Ishikawa (cell line): ENCODE results near the gene PLPP3.

Experiments
- CEBPB ChIP-seq: IDR thresholded peaks from 2 replicates; pipeline ENCODE4 v1.6.1; 2012
- CREB1 ChIP-seq: IDR thresholded peaks from 2 replicates; pipeline ENCODE4 v1.6.1; 2012; ENCODE audit warnings: low read depth
- EGR1 ChIP-seq: IDR thresholded peaks from 2 replicates; pipeline ENCODE4 v1.6.1; 2012
- EP300 ChIP-seq: IDR thresholded peaks from 2 replicates; pipeline ENCODE4 v1.6.1; 2012; ENCODE audit warnings: borderline replicate concordance
- FOXM1 ChIP-seq: IDR thresholded peaks from 2 replicates; pipeline ENCODE4 v1.6.1; 2012; ENCODE audit warnings: low read depth, borderline replicate concordance
- MAX ChIP-seq: IDR thresholded peaks from 2 replicates; pipeline ENCODE4 v1.6.1; 2012
- NFIC ChIP-seq: IDR thresholded peaks from 2 replicates; pipeline ENCODE4 v1.6.1; 2012
- RAD21 ChIP-seq: IDR thresholded peaks from 2 replicates; pipeline ENCODE4 v1.6.1; 2012; ENCODE audit warnings: low read depth
- REST ChIP-seq: IDR thresholded peaks from 2 replicates; pipeline ENCODE4 v1.6.1; 2012; ENCODE audit warnings: low read depth, mild to moderate bottlenecking
- TAF1 ChIP-seq: IDR thresholded peaks from 2 replicates; pipeline ENCODE4 v1.6.1; 2012; ENCODE audit warnings: low read depth, mild to moderate bottlenecking
- TCF12 ChIP-seq: IDR thresholded peaks from 2 replicates; pipeline ENCODE4 v1.6.1; 2012; ENCODE audit warnings: low read depth
- TEAD4 ChIP-seq: IDR thresholded peaks from 2 replicates; pipeline ENCODE4 v1.6.1; 2012
- USF1 ChIP-seq: IDR thresholded peaks from 2 replicates; pipeline ENCODE4 v1.6.1; 2012
- ZBTB7A ChIP-seq: IDR thresholded peaks from 2 replicates; pipeline ENCODE4 v1.6.1; 2012; ENCODE audit warnings: low read depth

- TF ChIP-seq TCF12 (no peak), REST (no peak), CREB1 (no peak), MAX (no peak), CEBPB (no peak), EGR1 (no peak), NFIC (no peak), FOXM1 (no peak), USF1 (no peak), TAF1 (no peak), EP300 (no peak), ZBTB7A (no peak), RAD21 (no peak), TEAD4 (no peak)
These were observed 21.6 kb downstream of the PLPP3 start for GRCh38 chr1:56557746-56558145.
